ENCODE measurements around the gene PVR. TPM values are rescaled to one million over a fixed set of nuclear protein-coding genes. Genes with fewer than 3 reads are reported as not detected.
"Not testable (repeated sequence)": the region's sequence is repeated elsewhere in the genome, so short reads cannot be mapped to it uniquely, and the experiment has no call there.

Gene PVR
- total RNA-seq, 1 donor from 2014 or later = 42.8 TPM

- no peak for DNase-seq (ENCODE audit: low spot score)
Observed at GRCh38 chr19:44673510-44673909, 29.8 kb downstream of the PVR start.

- no peak for DNase-seq (ENCODE audit: low spot score)
Observed at GRCh38 chr19:44675521-44675920, 31.8 kb downstream of the PVR start.

- no peak for DNase-seq (ENCODE audit: low spot score)
Observed at GRCh38 chr19:44677019-44677811, 33.5 kb downstream of the PVR start.

GRCh38 chr19:44680536-44680935 lies 36.8 kb downstream of the PVR start:
- DNase-seq (ENCODE audit: low spot score) = no peak

GRCh38 chr19:44681992-44682790 lies 38.5 kb downstream of the PVR start:
- DNase-seq (ENCODE audit: low spot score) = no peak

- DNase-seq (ENCODE audit: low spot score) = no peak
Observed at GRCh38 chr19:44682807-44683206, 39.1 kb downstream of the PVR start.

GRCh38 chr19:44683434-44684210 lies 39.9 kb downstream of the PVR start:
- no peak for DNase-seq (ENCODE audit: low spot score)

- DNase-seq (ENCODE audit: low spot score) = not testable (repeated sequence)
Observed at GRCh38 chr19:44684396-44684795, 40.7 kb downstream of the PVR start.

- peak; percentile 29 for DNase-seq (ENCODE audit: low spot score)
Observed at GRCh38 chr19:44684892-44685863, 41.5 kb downstream of the PVR start.

- no peak for DNase-seq (ENCODE audit: low spot score)
Observed at GRCh38 chr19:44685877-44686276, 42.2 kb downstream of the PVR start.

- no peak for DNase-seq (ENCODE audit: low spot score)
Observed at GRCh38 chr19:44686896-44687295, 43.2 kb downstream of the PVR start.

GRCh38 chr19:44687888-44688287 lies 44.2 kb downstream of the PVR start:
- no peak for DNase-seq (ENCODE audit: low spot score)

- peak; percentile 68 for DNase-seq (ENCODE audit: low spot score)
Observed at GRCh38 chr19:44689290-44690130, 45.8 kb downstream of the PVR start.

- DNase-seq (ENCODE audit: low spot score) = no peak
Observed at GRCh38 chr19:44690131-44690440, 46.4 kb downstream of the PVR start.

- DNase-seq (ENCODE audit: low spot score) = no peak
Observed at GRCh38 chr19:44692379-44692721, 48.6 kb downstream of the PVR start.

GRCh38 chr19:44694184-44694579 lies 50.5 kb downstream of the PVR start:
- no peak for DNase-seq (ENCODE audit: low spot score)

- no peak for DNase-seq (ENCODE audit: low spot score)
Observed at GRCh38 chr19:44696939-44697669, 53.4 kb downstream of the PVR start.

GRCh38 chr19:44697670-44698034 lies 53.9 kb downstream of the PVR start:
- DNase-seq (ENCODE audit: low spot score) = no peak

- no peak for DNase-seq (ENCODE audit: low spot score)
Observed at GRCh38 chr19:44698492-44699201, 54.9 kb downstream of the PVR start, which contains the start of gene CEACAM16. TSS of gene CEACAM16 (plus strand) at chr19:44699151. CDS start at chr19:44701457, 2,306 bp downstream.

Measured in mucosa of gallbladder (tissue), 1 donor.